ENCODE results near the gene GNB5. TPM values are rescaled to one million over a fixed set of nuclear protein-coding genes. Genes with fewer than 3 reads are reported as not detected.

Gene GNB5
- total RNA-seq, 3 donors from 2014 or later, result 5.5 to 23.0 (median 6.3) TPM

GRCh38 chr15:52234596-52235541, 43.7 kb upstream of the GNB5 start:
- no peak for TF ChIP-seq CTCF (IDR thresholded peaks at IDR 0.05)
- Histone ChIP-seq H3K4me1 (ENCODE audit: low read depth) (peaks cover 2% of the 10 kb centered on the region), H3K4me3 (no peak overlapping the region), H3K9me3 (no peaks in the 10 kb centered on the region), H3K36me3 (ENCODE audit: low read depth) (peaks cover 5% of the 10 kb centered on the region)
- ATAC-seq (peak; percentile 64), DNase-seq (peak in 1 of 3 donors; percentile 65)
- intact Hi-C loops (cut with DNase I, micrococcal nuclease), result no loop called here

GRCh38 chr15:52233405-52233804, 42.2 kb upstream of the GNB5 start:
- Histone ChIP-seq H3K4me1 (ENCODE audit: low read depth) (peaks cover 7% of the 10 kb centered on the region), H3K9me3 (no peaks in the 10 kb centered on the region), H3K4me3 (no peak overlapping the region), H3K36me3 (ENCODE audit: low read depth) (peaks cover 5% of the 10 kb centered on the region)
- DNase-seq (no peak), ATAC-seq (peak; percentile 47)
- TF ChIP-seq CTCF (IDR thresholded peaks at IDR 0.05), result no peak
- intact Hi-C loops (cut with DNase I, micrococcal nuclease), result no loop called here

GRCh38 chr15:52232327-52232726, 41.1 kb upstream of the GNB5 start:
- H3K9me3 ChIP-seq, result no peaks in the 10 kb centered on the region
- ATAC-seq (peak; percentile 31), DNase-seq (no peak)
- H3K4me1 ChIP-seq (ENCODE audit: low read depth), result peaks cover 7% of the 10 kb centered on the region
- intact Hi-C loops (cut with DNase I, micrococcal nuclease), result no loop called here
- H3K4me3 ChIP-seq, result no peak overlapping the region
- peaks cover 5% of the 10 kb centered on the region for H3K36me3 ChIP-seq (ENCODE audit: low read depth)
- no peak for TF ChIP-seq CTCF (IDR thresholded peaks at IDR 0.05)

- Histone ChIP-seq H3K4me3 (no peak overlapping the region), H3K9me3 (no peaks in the 10 kb centered on the region), H3K4me1 (ENCODE audit: low read depth) (peaks cover 7% of the 10 kb centered on the region), H3K36me3 (ENCODE audit: low read depth) (peaks cover 5% of the 10 kb centered on the region)
- TF ChIP-seq CTCF (IDR thresholded peaks at IDR 0.05), result no peak
- no peak for DNase-seq
- intact Hi-C loops (cut with DNase I, micrococcal nuclease), result no loop called here
- ATAC-seq, result no peak
Measured at GRCh38 chr15:52230073-52230472, 38.9 kb upstream of the GNB5 start.

GRCh38 chr15:52228921-52229320, 37.7 kb upstream of the GNB5 start:
- Histone ChIP-seq H3K36me3 (ENCODE audit: low read depth) (peaks cover 2% of the 10 kb centered on the region), H3K9me3 (no peaks in the 10 kb centered on the region), H3K4me1 (ENCODE audit: low read depth) (peaks cover 7% of the 10 kb centered on the region), H3K4me3 (no peak overlapping the region)
- intact Hi-C loops (cut with DNase I, micrococcal nuclease), result no loop called here
- DNase-seq (peak; percentile 76 to 91 (median 86)), ATAC-seq (peak; percentile 88)
- no peak for TF ChIP-seq CTCF (IDR thresholded peaks at IDR 0.05)

All from mucosa of descending colon (tissue), 3 donors.